Measurements from ENCODE around the gene MST1R.

MST1R gene

GRCh38 chr3:49865198-49865784 is 38.4 kb downstream of the MST1R start:
- Histone ChIP-seq H2AFZ (ENCODE audit: low read depth, low read length) (no peak overlapping the region), H3K79me2 (ENCODE audit: low read length) (no peaks in the 10 kb centered on the region), H3K9ac (ENCODE audit: low read length) (no peak overlapping the region), H3K4me3 (ENCODE audit: low read length) (no peak overlapping the region), H3K27me3 (ENCODE audit: low read depth, low read length) (peaks cover 52% of the 10 kb centered on the region), H3K4me1 (ENCODE audit: low read length) (no peaks in the 10 kb centered on the region; the same call in 1 of the 2 replicates), H3K36me3 (replicated peaks; ENCODE audit: low read depth, low read length) (no peaks in the 10 kb centered on the region), H4K20me1 (ENCODE audit: insufficient read depth, low read length) (no peaks in the 10 kb centered on the region), H3K4me2 (ENCODE audit: low read length) (no peak overlapping the region), H3K27ac (ENCODE audit: low read length) (no peak overlapping the region), H3K9me3 (ENCODE audit: insufficient read depth, low read length) (no peaks in the 10 kb centered on the region)
- TF ChIP-seq CTCF (IDR thresholded peaks at IDR 0.05; ENCODE audit: low read depth, low read length), result no peak
- TF ChIP-seq EZH2phosphoT487 (IDR thresholded peaks at IDR 0.05; ENCODE audit: low read depth), result no peak

GRCh38 chr3:49864505-49864904 is 39.2 kb downstream of the MST1R start:
- TF ChIP-seq CTCF (IDR thresholded peaks at IDR 0.05; ENCODE audit: low read depth, low read length) (no peak), EZH2phosphoT487 (IDR thresholded peaks at IDR 0.05; ENCODE audit: low read depth) (no peak)
- no peaks in the 10 kb centered on the region for H3K36me3 ChIP-seq (replicated peaks; ENCODE audit: low read depth, low read length)
- H4K20me1 ChIP-seq (ENCODE audit: insufficient read depth, low read length), result no peaks in the 10 kb centered on the region
- peaks cover 50% of the 10 kb centered on the region for H3K27me3 ChIP-seq (ENCODE audit: low read depth, low read length)
- H3K27ac ChIP-seq (ENCODE audit: low read length), result no peak overlapping the region
- H3K4me3 ChIP-seq (ENCODE audit: low read length), result no peak overlapping the region
- no peak overlapping the region for H3K4me2 ChIP-seq (ENCODE audit: low read length)
- H2AFZ ChIP-seq (ENCODE audit: low read depth, low read length), result no peak overlapping the region
- no peak overlapping the region for H3K9ac ChIP-seq (ENCODE audit: low read length)
- no peaks in the 10 kb centered on the region for H3K9me3 ChIP-seq (ENCODE audit: insufficient read depth, low read length)
- no peaks in the 10 kb centered on the region; the same call in 1 of the 2 replicates for H3K4me1 ChIP-seq (ENCODE audit: low read length)
- H3K79me2 ChIP-seq (ENCODE audit: low read length), result no peaks in the 10 kb centered on the region

GRCh38 chr3:49859576-49860305 is 43.9 kb downstream of the MST1R start:
- Histone ChIP-seq H4K20me1 (ENCODE audit: insufficient read depth, low read length) (no peaks in the 10 kb centered on the region), H3K9ac (ENCODE audit: low read length) (no peak overlapping the region), H3K9me3 (ENCODE audit: insufficient read depth, low read length) (no peaks in the 10 kb centered on the region), H3K4me1 (ENCODE audit: low read length) (peaks cover 10% of the 10 kb centered on the region), H3K27ac (ENCODE audit: low read length) (no peak overlapping the region), H2AFZ (ENCODE audit: low read depth, low read length) (no peak overlapping the region), H3K27me3 (ENCODE audit: low read depth, low read length) (peaks cover 21% of the 10 kb centered on the region), H3K79me2 (ENCODE audit: low read length) (peaks cover 16% of the 10 kb centered on the region), H3K4me3 (ENCODE audit: low read length) (no peak overlapping the region), H3K4me2 (ENCODE audit: low read length) (no peak overlapping the region), H3K36me3 (replicated peaks; ENCODE audit: low read depth, low read length) (no peaks in the 10 kb centered on the region)
- TF ChIP-seq CTCF (IDR thresholded peaks at IDR 0.05; ENCODE audit: low read depth, low read length), result no peak
- no peak for TF ChIP-seq EZH2phosphoT487 (IDR thresholded peaks at IDR 0.05; ENCODE audit: low read depth)

- Histone ChIP-seq H3K36me3 (replicated peaks; ENCODE audit: low read depth, low read length) (no peaks in the 10 kb centered on the region), H2AFZ (ENCODE audit: low read depth, low read length) (peak within 1 kb of the TSS; percentile 82), H3K27ac (ENCODE audit: low read length) (no peak within 1 kb of the TSS), H3K79me2 (ENCODE audit: low read length) (peaks cover 25% of the 10 kb centered on the region), H3K9ac (ENCODE audit: low read length) (peak within 1 kb of the TSS; percentile 67), H3K9me3 (ENCODE audit: insufficient read depth, low read length) (no peaks in the 10 kb centered on the region), H3K4me1 (ENCODE audit: low read length) (peaks cover 10% of the 10 kb centered on the region), H3K4me3 (ENCODE audit: low read length) (peak within 1 kb of the TSS; percentile 82), H3K4me2 (ENCODE audit: low read length) (peak within 1 kb of the TSS; percentile 95), H4K20me1 (ENCODE audit: insufficient read depth, low read length) (no peaks in the 10 kb centered on the region), H3K27me3 (ENCODE audit: low read depth, low read length) (no peaks in the 10 kb centered on the region)
- TF ChIP-seq CTCF (IDR thresholded peaks at IDR 0.05; ENCODE audit: low read depth, low read length) (peak; percentile 17), EZH2phosphoT487 (IDR thresholded peaks at IDR 0.05; ENCODE audit: low read depth) (no peak)
These were observed 47.3 kb downstream of the MST1R start, which contains the start of gene TRAIP for GRCh38 chr3:49856181-49857005. TSS of gene TRAIP (minus strand) at chr3:49856564. CDS start at chr3:49856453, 111 bp downstream.
